Measurements from ENCODE around the gene FXR2.

FXR2 gene

GRCh38 chr17:7587420-7588151 lies 27.1 kb downstream of the FXR2 start:
- DNase-seq: no peak

DNA sequence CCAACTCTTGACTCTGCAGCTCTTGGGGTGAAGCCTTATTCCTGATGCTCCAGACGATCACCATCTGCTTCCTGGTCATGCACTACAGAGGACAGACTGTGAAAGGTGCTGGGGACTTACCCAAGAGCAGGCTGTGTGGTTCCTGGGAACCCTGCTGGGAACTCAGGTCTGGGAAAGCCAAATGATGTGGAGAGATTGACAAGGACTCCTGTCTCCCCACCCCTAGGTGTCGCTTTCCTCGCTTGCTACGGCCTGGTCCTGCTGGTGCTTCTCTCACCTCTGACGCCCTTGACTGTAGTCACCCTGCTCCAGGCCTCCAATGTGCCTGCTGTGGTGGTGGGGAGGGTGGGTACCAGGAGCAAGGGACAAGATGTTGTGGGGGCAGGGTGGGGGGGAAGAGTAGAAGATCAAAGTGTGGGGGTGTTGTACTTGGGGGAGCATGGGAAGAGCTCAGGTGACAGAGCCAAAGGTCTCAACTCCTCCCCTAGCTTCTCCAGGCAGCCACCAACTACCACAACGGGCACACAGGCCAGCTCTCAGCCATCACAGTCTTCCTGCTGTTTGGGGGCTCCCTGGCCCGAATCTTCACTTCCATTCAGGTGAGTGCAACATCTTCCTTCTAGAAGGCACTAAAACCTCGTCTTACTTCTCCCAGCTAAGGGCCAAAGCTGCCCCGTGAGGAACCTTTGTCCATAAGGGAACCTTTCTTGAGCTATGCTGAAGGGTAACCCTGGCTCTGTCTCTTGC lies 27.9 kb downstream of the FXR2 start:
- peak; percentile 81 for DNase-seq

GRCh38 chr17:7583253-7584109 lies 31.2 kb downstream of the FXR2 start, which contains the start of gene MPDU1:
Gene MPDU1 (plus strand): TSS chr17:7583852. CDS start chr17:7583863, 11 bp downstream.
- DNase-seq: peak; percentile 99

GRCh38 chr17:7582396-7583252 lies 32.1 kb downstream of the FXR2 start:
- DNase-seq: peak; percentile 57

DNA sequence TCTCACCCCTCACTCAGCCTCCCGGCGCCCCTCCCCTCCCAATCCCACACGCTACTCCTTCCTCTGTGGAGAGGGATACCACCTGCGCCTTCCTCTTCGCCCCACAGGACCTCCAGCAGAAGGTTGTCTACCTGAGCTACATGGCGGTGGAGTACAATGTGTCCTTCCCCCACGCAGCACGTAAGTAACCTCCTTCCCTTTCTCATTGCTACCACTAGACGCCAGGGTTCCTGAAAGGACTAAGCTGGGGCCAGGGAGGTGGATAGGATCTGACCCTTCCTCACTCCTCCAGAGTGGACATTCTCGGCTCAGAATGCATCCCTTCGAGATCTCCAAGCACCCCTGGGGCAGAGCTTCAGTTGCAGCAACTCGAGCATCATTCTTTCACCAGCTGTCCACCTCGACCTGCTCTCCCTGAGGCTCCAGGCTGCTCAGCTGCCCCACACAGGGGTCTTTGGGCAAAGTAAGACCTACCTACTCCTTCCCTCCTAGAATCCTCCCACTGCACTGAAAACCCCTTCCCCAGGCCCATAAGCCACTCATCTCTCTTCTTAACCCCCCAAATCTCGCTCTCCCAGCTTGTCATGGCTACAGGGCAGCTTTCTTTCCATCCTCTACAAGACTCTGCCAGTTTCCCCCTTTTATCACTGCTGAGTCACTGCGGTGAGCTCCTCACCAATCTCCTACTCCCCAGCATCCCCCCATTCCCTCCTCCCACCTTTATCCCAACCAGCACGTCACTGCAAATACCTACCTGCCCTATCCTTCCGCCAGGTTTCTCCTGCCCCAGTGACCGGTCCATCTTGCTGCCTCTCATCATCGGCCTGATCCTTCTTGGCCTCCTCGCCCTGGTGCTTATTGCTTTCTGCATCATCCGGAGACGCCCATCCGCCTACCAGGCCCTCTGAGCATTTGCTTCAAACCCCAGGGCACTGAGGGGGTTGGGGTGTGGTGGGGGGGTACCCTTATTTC lies 33.8 kb downstream of the FXR2 start:
- peak; percentile 33 for DNase-seq

DNA sequence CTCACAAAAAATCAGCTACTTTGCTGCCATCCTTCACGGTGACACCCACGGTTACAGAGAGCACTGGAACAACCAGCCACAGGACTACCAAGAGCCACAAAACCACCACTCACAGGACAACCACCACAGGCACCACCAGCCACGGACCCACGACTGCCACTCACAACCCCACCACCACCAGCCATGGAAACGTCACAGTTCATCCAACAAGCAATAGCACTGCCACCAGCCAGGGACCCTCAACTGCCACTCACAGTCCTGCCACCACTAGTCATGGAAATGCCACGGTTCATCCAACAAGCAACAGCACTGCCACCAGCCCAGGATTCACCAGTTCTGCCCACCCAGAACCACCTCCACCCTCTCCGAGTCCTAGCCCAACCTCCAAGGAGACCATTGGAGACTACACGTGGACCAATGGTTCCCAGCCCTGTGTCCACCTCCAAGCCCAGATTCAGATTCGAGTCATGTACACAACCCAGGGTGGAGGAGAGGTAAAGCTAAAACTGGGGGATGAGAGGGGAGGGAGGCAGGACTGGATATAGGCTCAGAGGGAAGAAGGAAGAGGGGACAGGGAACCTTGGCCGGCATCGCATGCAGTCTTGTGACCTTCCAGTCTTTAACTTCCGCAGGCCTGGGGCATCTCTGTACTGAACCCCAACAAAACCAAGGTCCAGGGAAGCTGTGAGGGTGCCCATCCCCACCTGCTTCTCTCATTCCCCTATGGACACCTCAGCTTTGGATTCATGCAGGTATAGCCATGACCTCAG lies 34.7 kb downstream of the FXR2 start:
- peak; percentile 70 for DNase-seq

DNA sequence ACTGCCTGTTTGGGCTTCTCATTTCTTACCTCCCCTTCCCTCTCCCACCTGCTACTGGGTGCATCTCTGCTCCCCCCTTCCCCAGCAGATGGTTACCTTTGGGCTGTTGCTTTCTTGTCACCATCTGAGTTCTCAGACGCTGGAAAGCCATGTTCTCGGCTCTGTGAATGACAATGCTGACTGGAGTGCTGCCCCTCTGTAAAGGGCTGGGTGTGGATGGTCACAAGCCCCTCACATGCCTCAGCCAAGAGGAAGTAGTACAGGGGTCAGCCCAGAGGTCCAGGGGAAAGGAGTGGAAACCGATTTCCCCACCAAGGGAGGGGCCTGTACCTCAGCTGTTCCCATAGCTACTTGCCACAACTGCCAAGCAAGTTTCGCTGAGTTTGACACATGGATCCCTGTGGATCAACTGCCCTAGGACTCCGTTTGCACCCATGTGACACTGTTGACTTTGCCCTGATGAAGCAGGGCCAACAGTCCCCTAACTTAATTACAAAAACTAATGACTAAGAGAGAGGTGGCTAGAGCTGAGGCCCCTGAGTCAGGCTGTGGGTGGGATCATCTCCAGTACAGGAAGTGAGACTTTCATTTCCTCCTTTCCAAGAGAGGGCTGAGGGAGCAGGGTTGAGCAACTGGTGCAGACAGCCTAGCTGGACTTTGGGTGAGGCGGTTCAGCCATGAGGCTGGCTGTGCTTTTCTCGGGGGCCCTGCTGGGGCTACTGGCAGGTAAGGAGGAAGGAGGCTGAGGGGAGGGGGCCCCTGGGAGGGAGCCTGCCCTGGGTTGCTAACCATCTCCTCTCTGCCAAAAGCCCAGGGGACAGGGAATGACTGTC lies 35.5 kb downstream of the FXR2 start, which contains the start of gene CD68:
Gene CD68 (plus strand): TSS at position 638 of the 833 bp plus-strand sequence. CDS start 40 bp downstream, at position 678.
- DNase-seq: peak; percentile 93

- peak; percentile 59 for DNase-seq
Observed at GRCh38 chr17:7577327-7578199, 37.1 kb downstream of the FXR2 start.

- DNase-seq: peak; percentile 47
Observed at GRCh38 chr17:7576432-7576937, 38.2 kb downstream of the FXR2 start.

DNA sequence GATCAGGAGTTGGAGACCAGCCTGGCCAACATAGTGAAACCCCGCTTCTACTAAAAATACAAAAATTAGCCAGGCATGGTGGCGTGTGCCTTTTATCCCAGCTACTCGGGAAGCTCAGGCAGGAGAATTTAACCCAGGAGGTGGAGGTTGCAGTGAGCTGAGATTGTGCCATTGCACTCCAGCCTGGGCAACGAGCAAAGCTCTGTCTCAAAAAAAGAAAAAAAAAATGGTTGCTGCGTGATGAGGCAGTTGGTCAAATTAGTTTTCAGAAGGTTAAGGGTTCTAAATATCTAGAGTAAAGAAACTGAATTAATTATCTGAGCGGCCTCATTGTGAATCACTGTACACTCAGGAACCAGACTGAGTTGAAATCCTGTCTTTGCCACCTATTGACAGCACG lies 38.7 kb downstream of the FXR2 start:
- DNase-seq: no peak

- no peak for DNase-seq
Observed at GRCh38 chr17:7575481-7575883, 39.2 kb downstream of the FXR2 start.

DNA sequence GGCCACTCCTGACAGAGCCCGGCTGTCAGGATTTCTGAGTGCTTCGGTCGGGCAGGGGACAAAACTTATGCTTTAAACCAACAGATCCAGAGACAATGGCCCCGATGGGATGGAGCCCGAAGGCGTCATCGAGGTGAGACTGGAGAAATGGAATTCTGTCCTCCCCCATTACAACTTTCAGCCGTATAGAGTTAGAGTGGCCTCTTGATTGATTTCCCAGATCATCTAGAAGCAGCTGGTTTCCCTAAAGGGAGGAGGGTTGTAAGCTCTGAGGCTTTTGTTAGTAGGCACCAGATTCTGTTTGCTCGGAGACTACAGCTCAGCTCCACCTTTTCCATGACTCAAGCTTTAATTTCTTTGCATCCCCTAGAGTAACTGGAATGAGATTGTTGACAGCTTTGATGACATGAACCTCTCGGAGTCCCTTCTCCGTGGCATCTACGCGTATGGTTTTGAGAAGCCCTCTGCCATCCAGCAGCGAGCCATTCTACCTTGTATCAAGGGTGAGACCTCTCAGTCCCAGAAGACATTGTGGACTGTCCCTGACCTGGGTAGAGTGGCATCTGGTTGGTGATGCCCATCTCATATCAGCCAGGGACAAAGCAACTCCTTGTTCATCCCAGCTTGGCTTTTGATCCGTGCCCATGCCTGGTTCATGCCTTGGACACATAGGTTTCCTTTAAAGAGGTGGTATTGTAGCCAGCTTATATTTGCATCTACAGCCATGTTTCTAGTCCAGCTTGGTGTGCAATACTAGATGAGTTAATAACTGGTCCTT lies 40.3 kb downstream of the FXR2 start:
- peak; percentile 60 for DNase-seq

- peak; percentile 97 for DNase-seq
Observed at GRCh38 chr17:7573324-7574080, 41.2 kb downstream of the FXR2 start.

GRCh38 chr17:7572588-7573323 lies 41.9 kb downstream of the FXR2 start:
- peak; percentile 100 for DNase-seq

DNA sequence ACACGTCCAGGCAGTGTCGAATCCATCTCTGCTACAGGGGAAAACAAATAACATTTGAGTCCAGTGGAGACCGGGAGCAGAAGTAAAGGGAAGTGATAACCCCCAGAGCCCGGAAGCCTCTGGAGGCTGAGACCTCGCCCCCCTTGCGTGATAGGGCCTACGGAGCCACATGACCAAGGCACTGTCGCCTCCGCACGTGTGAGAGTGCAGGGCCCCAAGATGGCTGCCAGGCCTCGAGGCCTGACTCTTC lies 42.4 kb downstream of the FXR2 start:
- DNase-seq: no peak

GRCh38 chr17:7570351-7570750 lies 44.3 kb downstream of the FXR2 start:
- DNase-seq: no peak
